HepG2 (cell line): ENCODE measurements around the gene AK2. TPM values are rescaled to one million over a fixed set of nuclear protein-coding genes. Genes with fewer than 3 reads are reported as not detected.

ENCODE experiments used
- AHR ChIP-seq: IDR thresholded peaks from 2 replicates; pipeline ENCODE4 v1.6.1; 2018; ENCODE audit warnings: missing genetic modification reagents, missing compliant biosample characterization
- ATF7-NPFF ChIP-seq: sonication (generic); formaldehyde crosslinking; IDR thresholded peaks from 2 replicates; pipeline ENCODE4 v1.8.1; 2023; ENCODE audit warnings: mild to moderate bottlenecking, low read depth, missing genetic modification reagents, moderate library complexity
- CSRNP1 ChIP-seq: sonication (generic); formaldehyde crosslinking; IDR thresholded peaks from 2 replicates; pipeline ENCODE4 v1.8.1; 2023; ENCODE audit warnings: mild to moderate bottlenecking, missing genetic modification reagents
- IKZF5 ChIP-seq: IDR thresholded peaks from 2 replicates; pipeline ENCODE4 v1.6.1; 2018; ENCODE audit warnings: missing genetic modification reagents, mild to moderate bottlenecking, missing compliant biosample characterization
- ISX ChIP-seq: sonication (generic); formaldehyde crosslinking; conservative IDR thresholded peaks from 2 replicates; pipeline ENCODE4 v1.5.0; 2020; ENCODE audit warnings: missing genetic modification reagents
- JARID2 ChIP-seq: sonication (generic); formaldehyde crosslinking; IDR thresholded peaks from 2 replicates; pipeline ENCODE4 v1.8.1; 2023; ENCODE audit warnings: missing genetic modification reagents, inconsistent platforms; ENCODE audit not compliant: insufficient replicate concordance
- KAT7 ChIP-seq: IDR thresholded peaks from 2 replicates; pipeline ENCODE4 v1.6.1; 2018; ENCODE audit warnings: borderline replicate concordance, missing compliant biosample characterization
- KLF6 ChIP-seq: IDR thresholded peaks from 2 replicates; pipeline ENCODE4 v1.8.0; 2016; ENCODE audit warnings: missing biosample characterization, missing genetic modification reagents
- KMT2A ChIP-seq: sonication (generic); formaldehyde crosslinking; IDR thresholded peaks from 2 replicates; pipeline ENCODE4 v1.4.0; 2020; ENCODE audit warnings: missing genetic modification reagents
- POGK ChIP-seq: sonication (generic); formaldehyde crosslinking; conservative IDR thresholded peaks from 2 replicates; pipeline ENCODE4 v1.8.0; 2022; ENCODE audit warnings: mild to moderate bottlenecking, moderate library complexity, missing genetic modification reagents
- REL ChIP-seq: sonication (generic); formaldehyde crosslinking; conservative IDR thresholded peaks from 2 replicates; pipeline ENCODE4 v1.8.0; 2022; ENCODE audit warnings: mild to moderate bottlenecking, missing genetic modification reagents, moderate library complexity
- TBP ChIP-seq: sonication (generic); formaldehyde crosslinking; IDR thresholded peaks from 2 replicates; pipeline ENCODE4 v1.5.0; 2020; ENCODE audit warnings: missing genetic modification reagents
- TRAFD1 ChIP-seq: sonication (generic); formaldehyde crosslinking; IDR thresholded peaks from 2 replicates; pipeline ENCODE4 v1.5.1; 2020; ENCODE audit warnings: missing genetic modification reagents, mild to moderate bottlenecking, borderline replicate concordance
- ZBTB25 ChIP-seq: IDR thresholded peaks from 2 replicates; pipeline ENCODE4 v1.6.1; 2018; ENCODE audit warnings: missing genetic modification reagents
- ZMAT3 ChIP-seq: sonication (generic); formaldehyde crosslinking; conservative IDR thresholded peaks from 2 replicates; pipeline ENCODE4 v1.7.0; 2021; ENCODE audit warnings: missing genetic modification reagents
- ZMAT5 ChIP-seq: sonication (generic); formaldehyde crosslinking; IDR thresholded peaks from 2 replicates; pipeline ENCODE4 v1.5.0; 2020; ENCODE audit warnings: mild to moderate bottlenecking, low read depth, missing genetic modification reagents, borderline replicate concordance
- ZNF33A ChIP-seq: sonication (generic); formaldehyde crosslinking; IDR thresholded peaks from 2 replicates; pipeline ENCODE4 v1.5.1; 2020; ENCODE audit warnings: missing genetic modification reagents, mild to moderate bottlenecking, moderate library complexity, borderline replicate concordance
- ZNF557 ChIP-seq: sonication (generic); formaldehyde crosslinking; IDR thresholded peaks from 2 replicates; pipeline ENCODE4 v1.4.0; 2020; ENCODE audit warnings: missing genetic modification reagents
- ZNF616 ChIP-seq: sonication (generic); formaldehyde crosslinking; IDR thresholded peaks from 2 replicates; pipeline ENCODE4 v1.5.0; 2020; ENCODE audit warnings: low read depth, mild to moderate bottlenecking, missing genetic modification reagents
- ZNF619 ChIP-seq: sonication (generic); formaldehyde crosslinking; IDR thresholded peaks from 2 replicates; pipeline ENCODE4 v1.4.0; 2020; ENCODE audit warnings: mild to moderate bottlenecking, missing genetic modification reagents
- ZSCAN12 ChIP-seq: sonication (generic); formaldehyde crosslinking; IDR thresholded peaks from 2 replicates; pipeline ENCODE4 v1.9.0; 2021; ENCODE audit warnings: mild to moderate bottlenecking, missing genetic modification reagents
- polyA plus RNA-seq, 8 experiments: library from polyadenylated mRNA; depleted of rRNA in 3 of 8; stranded (reverse) in 7 of 8; unstranded in 1 of 8; fragments of >200 nt; fragmentation: Illumina TruSeq in 4 of 8; extraction: Trizol in 4 of 8; gene quantifications; 2 replicates each; pipeline versions ENCODE4 v1.2.1 to v1.2.3, GENCODE V29; 2011 to 2016; ENCODE audit warnings: low read depth in 4 of 8, missing spikeins in 1 of 8, mixed read lengths in 1 of 8; ENCODE audit not compliant: insufficient read depth in 1 of 8
- total RNA-seq, 5 experiments: library from RNA; depleted of rRNA; stranded (reverse); fragments of >200 nt; fragmentation: Illumina TruSeq; extraction: Trizol; gene quantifications; 2 replicates each; pipeline ENCODE4 v1.2.3, GENCODE V29; 2016; ENCODE audit warnings: low read depth in 1 of 5

AK2 gene
- total and polyA plus RNA-seq, 2 of the 13 experiments (the other 11 are each of a cell fraction or from before 2014, with no cell fraction given): 170 to 188 TPM

GRCh38 chr1:32964461-32965250 lies 72.0 kb downstream of the AK2 start, which contains the start of gene RNF19B (continued):
- TF ChIP-seq ZMAT5 (CRISPR knock-in tag): no peak
- TF ChIP-seq JARID2 (CRISPR knock-in tag): no peak
- TF ChIP-seq AHR (CRISPR knock-in tag): peak; percentile 85
- peak; percentile 90 for TF ChIP-seq KLF6 (CRISPR knock-in tag)
- no peak; the same call in 1 of the 2 replicates for TF ChIP-seq ZNF616
- TF ChIP-seq KMT2A: 0 out of 2 replicates have a peak, but pooled peaks have one; percentile 52
- no peak for TF ChIP-seq CSRNP1
- no peak for TF ChIP-seq ZMAT3 (CRISPR knock-in tag)
- TF ChIP-seq ZNF33A (CRISPR knock-in tag): no peak
- peak; percentile 50; the same call in 1 of the 2 replicates for TF ChIP-seq REL (CRISPR knock-in tag)
- TF ChIP-seq ATF7-NPFF (CRISPR knock-in tag): peak; percentile 84; the same call in 1 of the 2 replicates
- TF ChIP-seq TRAFD1: no peak; the same call in 1 of the 2 replicates
- peak; percentile 57; the same call in 1 of the 2 replicates for TF ChIP-seq ZBTB25 (CRISPR knock-in tag)
- TF ChIP-seq ISX (CRISPR knock-in tag): no peak
- TF ChIP-seq ZNF619 (CRISPR knock-in tag): no peak
- TF ChIP-seq ZNF557 (CRISPR knock-in tag): peak; percentile 63; the same call in 1 of the 2 replicates
- TF ChIP-seq POGK (CRISPR knock-in tag): peak; percentile 60
- TF ChIP-seq KAT7 (CRISPR knock-in tag): no peak; the same call in 1 of the 2 replicates
- TF ChIP-seq TBP (CRISPR knock-in tag): 0 out of 2 replicates have a peak, but pooled peaks have one; percentile 26
- no peak for TF ChIP-seq ZSCAN12
- no peak; the same call in 1 of the 2 replicates for TF ChIP-seq IKZF5 (CRISPR knock-in tag)
